Measurements from ENCODE around the gene HTR3B. TPM values are rescaled to one million over a fixed set of nuclear protein-coding genes. Genes with fewer than 3 reads are reported as not detected.
"Not testable (repeated sequence)": the region's sequence is repeated elsewhere in the genome, so short reads cannot be mapped to it uniquely, and the experiment has no call there.

The HTR3B gene
- total RNA-seq, 2 donors from 2014 or later = not detected

GRCh38 chr11:113907681-113908080, 3.1 kb downstream of the HTR3B start:
- no peak for TF ChIP-seq CTCF (IDR thresholded peaks at IDR 0.05)
- H3K4me3 ChIP-seq = no peak overlapping the region
- H3K9me3 ChIP-seq = no peaks in the 10 kb centered on the region
- H3K4me1 ChIP-seq (ENCODE audit: control insufficient read depth in 1 of 2, low read depth in 2 of 2) = no peaks in the 10 kb centered on the region
- DNase-seq (ENCODE audit: low spot score) (no peak), ATAC-seq (ENCODE audit: insufficient number of reproducible peaks, low FRiP score, low read depth) (no peak)
- no peaks in the 10 kb centered on the region for H3K36me3 ChIP-seq
- H3K27me3 ChIP-seq (replicated peaks; ENCODE audit: insufficient read depth) = no peaks in the 10 kb centered on the region
- no peak overlapping the region for H3K27ac ChIP-seq

- Histone ChIP-seq H3K9me3 (no peaks in the 10 kb centered on the region), H3K4me3 (no peak overlapping the region), H3K36me3 (no peaks in the 10 kb centered on the region), H3K27me3 (replicated peaks; ENCODE audit: insufficient read depth) (no peaks in the 10 kb centered on the region), H3K4me1 (ENCODE audit: control insufficient read depth in 1 of 2, low read depth in 2 of 2) (no peaks in the 10 kb centered on the region), H3K27ac (no peak overlapping the region)
- TF ChIP-seq CTCF (IDR thresholded peaks at IDR 0.05) = no peak
- DNase-seq (ENCODE audit: low spot score) (no peak), ATAC-seq (ENCODE audit: insufficient number of reproducible peaks, low FRiP score, low read depth) (no peak)
Observed at GRCh38 chr11:113908098-113908497, 3.5 kb downstream of the HTR3B start.

- H3K27me3 ChIP-seq (replicated peaks; ENCODE audit: insufficient read depth); H3K9me3 ChIP-seq; H3K27ac ChIP-seq; H3K4me3 ChIP-seq; DNase-seq (ENCODE audit: low spot score); H3K4me1 ChIP-seq (ENCODE audit: control insufficient read depth in 1 of 2, low read depth in 2 of 2); H3K36me3 ChIP-seq; ATAC-seq (ENCODE audit: insufficient number of reproducible peaks, low FRiP score, low read depth): not testable (repeated sequence)
Observed at GRCh38 chr11:113911491-113911890, 6.9 kb downstream of the HTR3B start.

- Histone ChIP-seq H3K27ac (no peak overlapping the region), H3K9me3 (no peaks in the 10 kb centered on the region), H3K36me3 (no peaks in the 10 kb centered on the region), H3K4me3 (no peak overlapping the region), H3K4me1 (ENCODE audit: control insufficient read depth in 1 of 2, low read depth in 2 of 2) (no peaks in the 10 kb centered on the region), H3K27me3 (replicated peaks; ENCODE audit: insufficient read depth) (no peaks in the 10 kb centered on the region)
- ATAC-seq (ENCODE audit: insufficient number of reproducible peaks, low FRiP score, low read depth) = no peak
- no peak for TF ChIP-seq CTCF (IDR thresholded peaks at IDR 0.05)
- DNase-seq (ENCODE audit: low spot score) = no peak
Observed at GRCh38 chr11:113923572-113923971, 19.0 kb downstream of the HTR3B start.

GRCh38 chr11:113926273-113927197, 21.9 kb downstream of the HTR3B start:
- H3K27me3 ChIP-seq (replicated peaks; ENCODE audit: insufficient read depth) = no peaks in the 10 kb centered on the region
- no peak for TF ChIP-seq CTCF (IDR thresholded peaks at IDR 0.05)
- no peaks in the 10 kb centered on the region for H3K36me3 ChIP-seq
- no peaks in the 10 kb centered on the region for H3K9me3 ChIP-seq
- ATAC-seq (ENCODE audit: insufficient number of reproducible peaks, low FRiP score, low read depth) = no peak
- H3K27ac ChIP-seq = no peak overlapping the region
- H3K4me1 ChIP-seq (ENCODE audit: control insufficient read depth in 1 of 2, low read depth in 2 of 2) = no peaks in the 10 kb centered on the region
- no peak overlapping the region for H3K4me3 ChIP-seq
- DNase-seq (ENCODE audit: low spot score) = no peak
